Testis (tissue), 2 donors: Measurements from ENCODE around the gene FAM124A.

Experiments
- CTCF ChIP-seq, 3 experiments: fragments of 450-650 bp in 2 of 3; fragments of 200-600 bp in 1 of 3; sonication (generic) in 1 of 3; IDR thresholded peaks; one replicate each; pipeline ENCODE4 v1.5.1; 2016 to 2019; ENCODE audit warnings: antibody characterized with exemption in 3 of 3, mild to moderate bottlenecking in 2 of 3, moderate library complexity in 1 of 3
- POLR2A ChIP-seq: fragments of 450-650 bp; IDR thresholded peaks from one replicate; pipeline ENCODE4 v1.6.1; 2017; ENCODE audit warnings: antibody characterized with exemption, mild to moderate bottlenecking, moderate library complexity

- TF ChIP-seq CTCF (IDR thresholded peaks at IDR 0.05) (no peak), POLR2A (no peak)
Observed at GRCh38 chr13:51246025-51246417, 23.8 kb downstream of the FAM124A start.
